ENCODE results near the gene NUDT7.

NUDT7 gene

DNA sequence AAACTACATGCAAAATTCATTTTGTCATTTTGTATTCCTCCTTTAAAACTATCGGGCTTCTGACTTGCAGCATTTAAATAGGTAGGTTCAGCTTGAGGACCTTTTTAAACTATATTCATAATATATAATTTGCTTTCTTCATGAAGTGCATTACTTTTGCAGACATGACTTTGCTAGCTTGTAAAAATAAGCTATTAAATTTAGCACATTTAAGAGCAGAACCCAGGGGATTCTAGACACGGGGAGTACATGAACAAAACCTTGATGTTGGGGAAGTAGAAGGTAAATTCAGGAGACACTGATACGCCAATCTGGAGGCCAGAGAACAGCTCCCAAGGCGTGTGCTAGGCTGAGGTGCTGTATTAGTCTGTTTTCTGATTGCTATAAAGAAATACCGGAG is 32.3 kb upstream of the NUDT7 start:
- no CpG with 5 or more reads among the region's 5 CpGs for WGBS (ENCODE audit: extremely low coverage, insufficient coverage, low lambda C conversion rate)
- no peaks in the 10 kb centered on the region for H3K4me1 ChIP-seq (ENCODE audit: control insufficient read depth, low read depth, low read length)

DNA sequence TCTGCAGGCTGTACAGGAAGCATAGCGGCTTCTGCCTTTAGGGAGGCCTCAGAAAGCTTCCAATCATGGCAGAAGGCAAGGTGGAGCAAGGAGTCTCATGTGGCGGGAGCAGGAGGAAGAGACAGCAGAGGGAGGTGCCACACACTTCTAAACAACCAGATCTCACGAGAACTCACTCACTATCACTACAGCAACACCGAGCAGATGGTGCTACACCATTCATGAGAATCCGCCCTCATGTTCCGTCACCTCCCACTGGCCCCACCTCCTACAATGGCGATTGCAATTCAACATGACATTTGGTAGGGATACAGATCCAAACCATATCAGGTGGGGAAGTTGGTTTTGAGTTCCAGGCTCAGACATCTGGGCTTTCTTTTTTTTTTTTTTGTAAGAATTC is 31.9 kb upstream of the NUDT7 start:
- Histone ChIP-seq H4K8ac (ENCODE audit: low read depth, low read length) (no peak overlapping the region), H3K4me3 (ENCODE audit: low read length) (no peak overlapping the region), H3K79me2 (ENCODE audit: control insufficient read depth, insufficient read depth, low read length) (no peaks in the 10 kb centered on the region), H3K4ac (ENCODE audit: low read depth, low read length) (no peak overlapping the region), H3K18ac (ENCODE audit: low read length) (no peak overlapping the region), H3K4me1 (ENCODE audit: control insufficient read depth, low read depth, low read length) (no peaks in the 10 kb centered on the region), H4K5ac (ENCODE audit: low read length) (no peak overlapping the region), H3K4me2 (ENCODE audit: low read length) (no peak overlapping the region), H3K23ac (ENCODE audit: low read length) (no peak overlapping the region), H3K27me3 (ENCODE audit: insufficient read depth, low read length, poor library complexity) (no peaks in the 10 kb centered on the region), H3K36me3 (ENCODE audit: control insufficient read depth, insufficient read depth, low read length) (no peaks in the 10 kb centered on the region), H3K27ac (ENCODE audit: low read depth, low read length) (no peak overlapping the region), H3K9ac (ENCODE audit: low read length) (no peak overlapping the region), H2BK120ac (ENCODE audit: low read depth, low read length) (no peak overlapping the region), H2AK5ac (ENCODE audit: low read length) (no peak overlapping the region), H3K56ac (ENCODE audit: low read length) (no peak overlapping the region), H2BK5ac (ENCODE audit: low read length) (no peak overlapping the region), H2BK15ac (replicated peaks; ENCODE audit: low read depth) (no peak overlapping the region), H3K79me1 (ENCODE audit: low read length) (no peaks in the 10 kb centered on the region)
- DNase-seq: no peak
- WGBS (ENCODE audit: extremely low coverage, insufficient coverage, low lambda C conversion rate): no CpG with 5 or more reads among the region's 7 CpGs

More for the DNA sequence above, 32.3 kb upstream of the NUDT7 start:
- H2AK5ac ChIP-seq (ENCODE audit: low read length): no peak overlapping the region
- no peaks in the 10 kb centered on the region for H3K79me2 ChIP-seq (ENCODE audit: control insufficient read depth, insufficient read depth, low read length)
- H3K27me3 ChIP-seq (ENCODE audit: insufficient read depth, low read length, poor library complexity): no peaks in the 10 kb centered on the region
- H2BK120ac ChIP-seq (ENCODE audit: low read depth, low read length): no peak overlapping the region
- H2BK15ac ChIP-seq (replicated peaks; ENCODE audit: low read depth): no peak overlapping the region
- no peak overlapping the region for H3K4me2 ChIP-seq (ENCODE audit: low read length)
- no peak overlapping the region for H3K4me3 ChIP-seq (ENCODE audit: low read length)
- no peak overlapping the region for H3K9ac ChIP-seq (ENCODE audit: low read length)
- H3K36me3 ChIP-seq (ENCODE audit: control insufficient read depth, insufficient read depth, low read length): no peaks in the 10 kb centered on the region
- no peak overlapping the region for H4K8ac ChIP-seq (ENCODE audit: low read depth, low read length)
- H3K27ac ChIP-seq (ENCODE audit: low read depth, low read length): no peak overlapping the region
- no peaks in the 10 kb centered on the region for H3K79me1 ChIP-seq (ENCODE audit: low read length)
- no peak overlapping the region for H3K18ac ChIP-seq (ENCODE audit: low read length)
- no peak overlapping the region for H4K5ac ChIP-seq (ENCODE audit: low read length)
- H3K56ac ChIP-seq (ENCODE audit: low read length): no peak overlapping the region
- no peak for DNase-seq
- no peak overlapping the region for H3K4ac ChIP-seq (ENCODE audit: low read depth, low read length)
- H3K23ac ChIP-seq (ENCODE audit: low read length): no peak overlapping the region
- no peak overlapping the region for H2BK5ac ChIP-seq (ENCODE audit: low read length)

DNA sequence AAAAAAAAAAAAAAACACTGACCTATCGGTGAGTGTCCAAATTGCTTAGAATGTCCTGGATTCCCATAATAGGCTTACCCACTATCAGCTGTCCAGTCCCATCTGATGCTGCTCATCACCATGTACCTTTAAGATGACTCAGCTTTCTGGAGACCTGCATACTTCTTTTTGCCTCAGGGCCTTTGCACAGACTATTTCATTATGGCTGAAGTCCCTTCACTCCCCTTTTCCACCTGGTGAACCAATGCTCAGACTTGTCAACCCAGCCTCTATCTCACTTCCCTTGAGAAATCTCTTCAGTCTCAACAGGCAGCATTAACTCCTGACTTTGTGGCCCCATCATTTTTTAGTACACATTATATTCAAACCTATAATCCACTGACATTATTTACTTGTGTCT is 29.7 kb upstream of the NUDT7 start:
- no peaks in the 10 kb centered on the region for H3K79me2 ChIP-seq (ENCODE audit: control insufficient read depth, insufficient read depth, low read length)
- no peak overlapping the region for H3K23ac ChIP-seq (ENCODE audit: low read length)
- no peak for DNase-seq
- H3K36me3 ChIP-seq (ENCODE audit: control insufficient read depth, insufficient read depth, low read length): no peaks in the 10 kb centered on the region
- no peaks in the 10 kb centered on the region for H3K27me3 ChIP-seq (ENCODE audit: insufficient read depth, low read length, poor library complexity)
- no peak overlapping the region for H4K8ac ChIP-seq (ENCODE audit: low read depth, low read length)
- no peak overlapping the region for H3K56ac ChIP-seq (ENCODE audit: low read length)
- WGBS (ENCODE audit: extremely low coverage, insufficient coverage, low lambda C conversion rate): no CpG with 5 or more reads among the region's 1 CpG
- H3K4ac ChIP-seq (ENCODE audit: low read depth, low read length): no peak overlapping the region
- no peaks in the 10 kb centered on the region for H3K79me1 ChIP-seq (ENCODE audit: low read length)
- no peaks in the 10 kb centered on the region for H3K4me1 ChIP-seq (ENCODE audit: control insufficient read depth, low read depth, low read length)
- H3K4me2 ChIP-seq (ENCODE audit: low read length): no peak overlapping the region
- no peak overlapping the region for H2AK5ac ChIP-seq (ENCODE audit: low read length)
- H2BK120ac ChIP-seq (ENCODE audit: low read depth, low read length): no peak overlapping the region
- H2BK15ac ChIP-seq (replicated peaks; ENCODE audit: low read depth): no peak overlapping the region
- no peak overlapping the region for H2BK5ac ChIP-seq (ENCODE audit: low read length)
- no peak overlapping the region for H4K5ac ChIP-seq (ENCODE audit: low read length)
- H3K18ac ChIP-seq (ENCODE audit: low read length): no peak overlapping the region
- H3K9ac ChIP-seq (ENCODE audit: low read length): no peak overlapping the region
- no peak overlapping the region for H3K27ac ChIP-seq (ENCODE audit: low read depth, low read length)
- no peak overlapping the region for H3K4me3 ChIP-seq (ENCODE audit: low read length)

DNA sequence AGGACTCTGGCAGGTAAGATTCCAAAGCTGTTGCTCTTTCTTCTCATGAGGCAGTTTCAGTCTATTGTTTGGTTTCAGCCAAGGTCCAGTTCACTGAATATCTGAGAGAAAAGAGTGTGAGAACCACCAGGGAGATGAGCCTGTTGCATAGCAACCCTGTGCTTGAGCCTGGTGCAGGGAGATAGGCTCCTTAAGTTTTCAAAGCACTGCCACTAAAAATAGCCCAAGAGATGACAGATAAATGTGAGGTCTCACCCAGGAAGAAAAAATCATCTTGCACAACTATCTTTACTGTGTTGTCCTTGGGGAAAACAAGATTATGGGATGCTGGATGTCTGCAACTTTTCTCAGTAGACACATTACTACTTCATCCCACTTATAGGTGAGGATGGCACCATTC is 26.2 kb upstream of the NUDT7 start:
- Histone ChIP-seq H3K4ac (ENCODE audit: low read depth, low read length) (no peak overlapping the region), H3K79me1 (ENCODE audit: low read length) (no peaks in the 10 kb centered on the region), H3K27ac (ENCODE audit: low read depth, low read length) (no peak overlapping the region), H2BK5ac (ENCODE audit: low read length) (no peak overlapping the region), H3K18ac (ENCODE audit: low read length) (no peak overlapping the region), H4K8ac (ENCODE audit: low read depth, low read length) (no peak overlapping the region), H3K23ac (ENCODE audit: low read length) (no peak overlapping the region), H3K4me3 (ENCODE audit: low read length) (no peak overlapping the region), H2AK5ac (ENCODE audit: low read length) (no peak overlapping the region), H3K36me3 (ENCODE audit: control insufficient read depth, insufficient read depth, low read length) (no peaks in the 10 kb centered on the region), H3K9ac (ENCODE audit: low read length) (no peak overlapping the region), H3K56ac (ENCODE audit: low read length) (no peak overlapping the region), H3K4me1 (ENCODE audit: control insufficient read depth, low read depth, low read length) (no peaks in the 10 kb centered on the region), H2BK15ac (replicated peaks; ENCODE audit: low read depth) (no peak overlapping the region), H3K4me2 (ENCODE audit: low read length) (no peak overlapping the region), H3K79me2 (ENCODE audit: control insufficient read depth, insufficient read depth, low read length) (no peaks in the 10 kb centered on the region), H3K27me3 (ENCODE audit: insufficient read depth, low read length, poor library complexity) (no peaks in the 10 kb centered on the region), H2BK120ac (ENCODE audit: low read depth, low read length) (no peak overlapping the region), H4K5ac (ENCODE audit: low read length) (no peak overlapping the region)
- DNase-seq: no peak

DNA sequence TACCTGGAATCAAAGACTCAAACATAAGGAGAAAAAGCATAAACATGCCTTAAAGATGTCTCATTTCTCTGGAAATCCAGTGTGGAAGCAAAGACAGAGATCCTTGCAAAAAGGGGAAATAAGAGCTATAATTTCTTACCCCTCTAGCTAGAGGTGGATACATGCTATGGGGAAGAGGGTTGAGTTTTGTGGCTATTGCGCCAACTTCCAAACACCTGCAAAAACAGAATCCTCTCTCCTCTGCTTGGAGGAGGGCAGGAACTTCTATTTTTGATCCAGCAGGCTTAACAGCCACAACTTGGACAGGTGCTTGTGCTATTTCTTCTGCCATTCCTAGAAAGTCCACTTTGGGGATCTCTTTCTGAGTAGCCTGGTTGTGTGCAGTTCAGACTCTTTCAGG is 21.5 kb upstream of the NUDT7 start:
- Histone ChIP-seq H3K9ac (ENCODE audit: low read length) (no peak overlapping the region), H4K5ac (ENCODE audit: low read length) (no peak overlapping the region), H3K4me2 (ENCODE audit: low read length) (no peak overlapping the region), H4K8ac (ENCODE audit: low read depth, low read length) (no peak overlapping the region), H3K4me3 (ENCODE audit: low read length) (no peak overlapping the region), H2BK15ac (replicated peaks; ENCODE audit: low read depth) (no peak overlapping the region), H2AK5ac (ENCODE audit: low read length) (no peak overlapping the region), H3K23ac (ENCODE audit: low read length) (no peak overlapping the region), H3K4ac (ENCODE audit: low read depth, low read length) (no peak overlapping the region), H3K79me1 (ENCODE audit: low read length) (no peaks in the 10 kb centered on the region), H3K36me3 (ENCODE audit: control insufficient read depth, insufficient read depth, low read length) (no peaks in the 10 kb centered on the region), H2BK5ac (ENCODE audit: low read length) (no peak overlapping the region), H3K27me3 (ENCODE audit: insufficient read depth, low read length, poor library complexity) (no peaks in the 10 kb centered on the region), H3K4me1 (ENCODE audit: control insufficient read depth, low read depth, low read length) (no peaks in the 10 kb centered on the region), H3K79me2 (ENCODE audit: control insufficient read depth, insufficient read depth, low read length) (no peaks in the 10 kb centered on the region), H3K18ac (ENCODE audit: low read length) (no peak overlapping the region), H3K27ac (ENCODE audit: low read depth, low read length) (no peak overlapping the region), H3K56ac (ENCODE audit: low read length) (no peak overlapping the region), H2BK120ac (ENCODE audit: low read depth, low read length) (no peak overlapping the region)
- WGBS (ENCODE audit: extremely low coverage, insufficient coverage, low lambda C conversion rate): no CpG with 5 or more reads among the region's 1 CpG
- DNase-seq: no peak

DNA sequence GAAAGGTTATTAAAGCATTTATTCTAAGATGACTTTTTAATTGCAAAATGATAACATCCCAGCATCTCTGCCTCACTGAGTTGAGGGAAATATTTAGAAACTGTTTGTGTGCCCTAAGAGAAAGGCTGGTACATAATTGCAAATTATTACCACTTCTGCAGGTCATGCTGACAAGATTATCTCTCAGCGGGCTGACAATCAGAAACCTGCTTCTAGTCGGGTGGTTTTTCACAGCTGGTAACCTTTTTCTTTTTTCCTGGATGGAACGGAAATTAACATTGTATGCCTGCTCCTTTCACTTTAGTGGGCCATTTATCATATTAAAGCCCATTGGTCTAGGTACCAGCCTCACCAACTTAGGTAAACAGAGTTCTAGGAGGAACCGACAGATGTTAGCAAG is 17.0 kb upstream of the NUDT7 start:
- no peak overlapping the region for H3K9ac ChIP-seq (ENCODE audit: low read length)
- H4K5ac ChIP-seq (ENCODE audit: low read length): no peak overlapping the region
- no peaks in the 10 kb centered on the region for H3K4me1 ChIP-seq (ENCODE audit: control insufficient read depth, low read depth, low read length)
- no peaks in the 10 kb centered on the region for H3K79me2 ChIP-seq (ENCODE audit: control insufficient read depth, insufficient read depth, low read length)
- H2AK5ac ChIP-seq (ENCODE audit: low read length): no peak overlapping the region
- no peak overlapping the region for H2BK5ac ChIP-seq (ENCODE audit: low read length)
- no peak for DNase-seq
- no peak overlapping the region for H3K23ac ChIP-seq (ENCODE audit: low read length)
- no peak overlapping the region for H2BK15ac ChIP-seq (replicated peaks; ENCODE audit: low read depth)
- no CpG with 5 or more reads among the region's 4 CpGs for WGBS (ENCODE audit: extremely low coverage, insufficient coverage, low lambda C conversion rate)
- no peak overlapping the region for H3K56ac ChIP-seq (ENCODE audit: low read length)
- H3K79me1 ChIP-seq (ENCODE audit: low read length): no peaks in the 10 kb centered on the region
- no peak overlapping the region for H2BK120ac ChIP-seq (ENCODE audit: low read depth, low read length)
- H3K4ac ChIP-seq (ENCODE audit: low read depth, low read length): no peak overlapping the region
- no peaks in the 10 kb centered on the region for H3K36me3 ChIP-seq (ENCODE audit: control insufficient read depth, insufficient read depth, low read length)
- H3K4me2 ChIP-seq (ENCODE audit: low read length): no peak overlapping the region
- H3K27ac ChIP-seq (ENCODE audit: low read depth, low read length): no peak overlapping the region
- H3K4me3 ChIP-seq (ENCODE audit: low read length): no peak overlapping the region
- no peak overlapping the region for H3K18ac ChIP-seq (ENCODE audit: low read length)
- no peak overlapping the region for H4K8ac ChIP-seq (ENCODE audit: low read depth, low read length)
- H3K27me3 ChIP-seq (ENCODE audit: insufficient read depth, low read length, poor library complexity): no peaks in the 10 kb centered on the region

All from mesendoderm (in vitro differentiated cells).